Ramos (cell line): Measurements from ENCODE around the gene PARP14.

Experiments
- in situ Hi-C: fragments of 300-500 bp; cut with MboI; formaldehyde crosslinking; loops from one replicate; pipeline ENCODE4 v1.14.3; 2022; ENCODE audit warnings: low sequenced_read_pairs; ENCODE audit not compliant: unreplicated experiment

The PARP14 gene

DNA sequence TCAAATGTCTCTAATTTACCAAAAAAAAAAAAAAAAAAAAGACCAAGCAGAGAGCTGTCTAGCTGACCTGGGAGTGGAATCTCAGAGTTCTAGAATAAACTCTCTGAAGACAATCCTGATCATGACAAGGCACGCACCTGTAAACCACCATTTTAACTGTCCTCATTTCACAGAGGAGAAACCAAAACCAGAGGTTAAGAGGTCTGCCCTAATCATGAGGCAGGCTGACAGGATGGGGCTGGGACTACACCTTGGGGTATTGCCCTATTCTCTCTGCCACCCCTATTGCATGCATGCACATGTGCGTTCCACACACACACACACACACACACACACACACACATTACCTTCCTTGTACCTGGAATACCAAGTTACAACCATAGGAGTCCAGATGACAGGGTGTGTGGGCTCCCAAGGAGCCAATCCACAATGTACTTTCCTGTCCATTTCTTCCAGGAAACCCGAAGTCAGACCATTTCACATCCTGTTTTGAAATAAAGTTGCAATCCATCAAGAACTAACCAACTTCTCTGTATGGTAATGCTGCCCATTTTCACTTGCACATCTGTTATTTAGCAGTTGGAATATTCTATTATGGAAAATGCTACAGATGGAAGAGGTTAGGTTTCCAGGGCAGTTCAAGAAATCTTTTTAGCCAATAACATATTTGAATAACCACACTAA is 78.4 kb downstream of the PARP14 start:
- in situ Hi-C loops: no loop called here

DNA sequence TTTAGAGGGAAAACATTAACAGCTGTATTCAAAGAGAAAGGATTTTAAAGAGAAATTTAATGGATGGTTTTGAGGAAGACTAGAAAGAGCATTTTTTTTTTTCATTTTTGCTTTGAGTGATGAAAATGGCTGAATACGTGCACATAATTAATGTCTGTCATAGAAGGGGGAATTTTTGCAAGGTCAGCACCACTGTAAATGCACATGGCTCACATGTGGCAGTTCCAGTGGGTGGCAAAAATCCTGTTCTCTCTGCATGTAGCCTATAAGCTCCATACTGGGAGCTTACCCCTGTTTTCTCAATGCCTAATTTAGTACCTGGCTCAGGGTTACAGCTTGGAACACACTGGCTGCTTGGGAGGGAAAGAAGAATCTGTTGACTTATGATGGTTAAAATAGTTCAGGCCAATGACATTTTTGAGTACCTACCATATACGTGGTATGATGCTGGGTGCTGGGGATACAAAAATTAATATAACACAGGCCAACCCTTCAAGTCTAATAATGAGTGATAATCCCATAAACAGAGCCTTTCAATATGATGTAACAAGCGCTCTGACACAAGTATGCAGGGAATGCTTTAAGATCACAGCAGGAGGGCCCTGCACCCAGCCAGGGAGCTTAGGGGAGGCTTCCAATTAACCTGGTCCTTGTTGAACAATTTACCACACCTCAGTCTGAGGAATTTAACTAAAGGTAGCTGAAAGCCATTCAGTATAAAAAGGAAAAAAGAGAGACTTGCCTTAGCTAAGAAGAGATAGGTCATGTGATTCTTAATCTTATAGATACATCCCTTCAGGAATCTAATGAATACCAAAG is 80.0 kb downstream of the PARP14 start:
- in situ Hi-C loops: no loop called here

DNA sequence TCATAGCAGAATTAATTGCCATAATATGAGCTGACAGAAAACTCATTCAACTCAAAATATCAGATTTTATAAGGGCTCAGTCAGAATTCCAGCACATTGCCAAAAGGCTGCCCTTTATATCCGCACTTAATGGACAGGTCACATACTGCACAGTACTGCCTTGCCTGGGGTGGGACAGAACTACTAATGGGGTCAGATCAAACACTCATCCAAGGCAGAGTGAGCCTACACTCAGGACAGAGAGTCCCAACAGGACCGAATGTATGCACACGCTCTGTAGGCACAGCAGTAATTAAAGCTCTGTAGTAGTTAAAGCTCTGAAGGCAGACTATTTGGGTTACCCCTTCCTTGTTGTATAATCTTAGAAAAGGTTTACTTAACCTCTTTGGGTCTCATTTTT is 85.8 kb downstream of the PARP14 start:
- in situ Hi-C loops: no loop called here

DNA sequence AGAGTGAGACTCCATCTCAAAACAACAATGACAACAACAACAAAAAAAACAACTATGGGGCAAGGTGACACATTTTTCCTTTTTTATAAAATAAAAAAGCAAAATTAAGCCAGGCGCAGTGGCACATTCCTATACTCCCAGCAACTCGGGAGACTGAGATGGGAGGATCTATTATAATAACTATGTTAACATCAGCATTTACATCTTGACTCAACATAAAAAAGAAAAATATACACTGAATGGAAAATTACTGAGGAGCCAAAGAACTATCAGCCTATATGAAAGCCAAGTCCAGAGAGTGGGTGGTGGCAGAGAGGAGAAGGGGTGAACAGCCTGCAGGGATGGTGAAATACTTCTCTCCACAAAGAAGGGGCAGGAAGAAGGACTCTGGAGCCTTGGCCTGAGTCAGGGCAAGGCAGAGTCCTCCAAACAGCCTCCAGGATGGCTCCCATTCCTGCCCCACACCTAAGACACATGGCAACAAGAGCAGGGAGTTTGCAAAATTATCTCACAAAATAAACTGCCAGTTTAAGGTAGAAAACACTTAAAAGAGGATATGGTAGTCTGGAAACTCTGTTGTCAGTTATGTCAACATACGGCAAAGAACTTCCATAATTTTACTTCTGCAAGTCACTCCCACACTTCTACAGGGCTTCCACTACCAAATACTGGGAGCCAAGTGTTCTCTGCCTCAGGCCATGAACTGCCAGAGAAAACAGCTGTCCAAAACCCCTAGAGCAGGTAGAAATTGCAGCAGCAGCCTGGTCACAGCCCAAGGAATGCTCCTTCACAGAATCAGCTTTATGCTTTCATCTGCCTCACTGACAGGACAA is 87.1 kb downstream of the PARP14 start:
- in situ Hi-C loops: no loop called here

DNA sequence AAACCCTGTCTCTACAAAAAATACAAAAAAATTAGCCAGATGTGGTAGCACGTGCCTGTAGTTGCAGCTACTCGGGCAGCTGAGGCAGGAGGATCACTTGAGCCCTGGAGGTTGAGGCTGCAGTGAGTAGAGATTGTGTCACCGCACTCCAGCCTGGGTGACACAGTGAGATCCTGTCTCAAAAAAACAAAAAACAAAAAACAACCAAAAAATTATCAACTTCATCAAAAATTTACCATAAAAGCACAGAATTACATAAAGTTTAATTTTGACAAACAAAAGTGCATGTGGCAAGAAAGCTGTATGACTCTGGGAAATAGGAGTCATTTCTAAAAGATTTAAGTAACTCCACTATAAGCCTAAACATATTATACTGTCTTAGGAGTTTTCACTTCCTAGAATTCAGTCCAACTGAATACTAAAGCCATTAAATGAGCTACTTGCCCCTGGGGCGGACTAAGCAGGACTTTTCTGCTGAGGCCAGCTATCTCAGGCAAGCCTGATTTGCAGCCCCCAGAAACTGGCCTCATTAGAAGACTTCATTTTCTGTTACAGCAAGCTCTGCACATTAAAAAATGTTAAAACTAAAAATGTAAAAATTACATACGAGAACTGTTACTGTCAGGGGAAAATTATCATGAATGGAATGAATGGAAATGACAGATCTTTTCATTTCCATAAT is 90.0 kb downstream of the PARP14 start:
- in situ Hi-C loops: no loop called here

DNA sequence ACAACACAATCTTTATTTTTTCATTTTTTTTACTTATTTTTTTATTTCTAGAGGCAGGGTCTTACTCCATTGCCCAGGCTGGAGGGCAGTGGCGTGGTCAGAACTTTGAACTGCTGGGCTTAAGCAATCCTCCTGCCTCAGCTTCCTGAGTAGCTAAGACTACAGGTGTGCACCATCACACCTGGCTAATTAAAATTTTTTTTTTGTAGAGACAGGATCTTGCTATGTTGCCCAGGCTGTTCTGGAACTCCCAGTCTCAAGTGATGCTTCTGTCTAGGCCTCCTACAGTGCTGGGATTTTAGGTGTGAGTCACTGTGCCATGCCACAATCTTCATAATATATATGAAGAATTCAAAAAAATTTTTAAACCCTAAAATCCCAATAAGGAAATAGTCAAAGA is 92.2 kb downstream of the PARP14 start:
- in situ Hi-C loops: no loop called here

DNA sequence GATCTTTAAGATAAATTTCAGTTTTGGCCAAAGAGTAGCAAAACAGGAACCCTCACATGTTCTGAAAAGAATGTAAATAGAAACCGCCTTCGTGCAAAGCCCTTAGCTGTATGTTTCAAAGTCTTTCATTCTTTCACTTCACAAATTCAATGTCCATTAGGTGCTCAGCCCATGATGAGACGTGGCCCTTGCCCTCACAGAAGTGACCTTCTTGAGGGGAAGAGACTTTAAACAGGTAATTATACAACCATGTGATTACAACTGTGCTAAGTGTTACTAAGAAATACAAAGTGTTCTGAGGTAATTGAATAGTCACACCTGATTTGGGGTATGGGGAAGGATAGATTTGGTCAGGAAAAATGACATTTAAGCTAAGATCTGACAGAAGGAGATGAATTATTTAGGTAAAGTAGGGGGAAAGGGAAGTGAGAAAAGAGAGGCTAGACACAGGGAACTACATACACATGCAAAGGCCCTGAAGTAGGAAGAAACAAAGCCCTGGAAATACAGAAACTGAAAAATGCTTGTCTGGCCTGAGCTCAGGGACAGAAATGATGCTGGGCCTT is 93.4 kb downstream of the PARP14 start:
- in situ Hi-C loops: no loop called here

DNA sequence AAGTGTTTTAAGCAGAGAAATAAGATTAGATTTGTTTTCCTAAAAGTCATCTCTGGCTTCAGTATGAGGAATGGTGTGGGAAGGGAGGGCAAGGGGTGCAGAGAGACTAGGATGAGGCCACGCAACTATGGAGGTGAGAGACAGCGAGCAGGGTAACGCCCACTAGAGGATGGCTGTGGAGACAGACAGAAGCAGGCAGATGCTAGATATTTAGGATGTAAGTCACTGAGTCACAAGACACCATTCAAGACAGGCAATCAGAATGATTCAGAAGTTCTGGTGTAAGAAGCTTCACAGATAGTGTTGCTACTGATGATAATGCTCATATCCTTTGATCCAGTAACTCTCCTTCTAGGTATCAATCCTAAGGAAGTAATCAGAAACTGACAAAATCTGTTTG is 93.9 kb downstream of the PARP14 start:
- in situ Hi-C loops: no loop called here

DNA sequence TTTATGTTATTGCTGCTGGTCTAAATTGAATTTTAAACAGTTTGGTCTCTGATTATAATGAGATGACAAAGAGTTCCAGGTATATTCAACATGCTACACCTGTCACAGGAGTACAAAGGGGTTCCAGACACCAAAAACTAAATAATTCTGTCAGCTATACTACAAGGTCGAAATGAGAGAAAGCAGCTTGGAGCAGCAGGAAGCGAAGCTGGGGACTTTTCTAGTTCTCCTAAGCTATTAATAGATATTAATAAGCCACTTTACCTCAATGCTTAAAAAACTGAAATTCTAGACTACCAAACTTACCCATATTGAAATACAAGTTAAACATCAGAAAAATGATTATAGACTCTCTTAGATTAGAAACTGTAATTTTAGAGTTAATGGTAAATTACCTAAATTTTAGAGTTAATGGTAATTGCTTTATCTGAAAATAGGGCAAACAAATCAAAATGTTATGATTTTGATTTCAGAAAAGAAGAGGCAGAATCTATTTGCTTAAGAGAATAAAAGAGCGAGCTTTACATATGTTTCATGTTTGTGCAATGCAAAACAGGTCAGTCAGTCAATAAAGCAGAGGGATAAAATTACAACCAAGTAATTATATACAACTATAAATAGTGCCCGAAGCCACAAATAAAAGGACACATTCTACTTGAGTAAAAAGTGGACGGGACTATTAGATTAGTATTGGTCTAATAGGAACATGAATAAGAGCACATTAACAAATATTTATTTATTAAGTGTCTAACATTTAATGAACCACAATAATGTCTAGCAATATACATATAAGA is 96.2 kb downstream of the PARP14 start:
- in situ Hi-C loops: no loop called here

DNA sequence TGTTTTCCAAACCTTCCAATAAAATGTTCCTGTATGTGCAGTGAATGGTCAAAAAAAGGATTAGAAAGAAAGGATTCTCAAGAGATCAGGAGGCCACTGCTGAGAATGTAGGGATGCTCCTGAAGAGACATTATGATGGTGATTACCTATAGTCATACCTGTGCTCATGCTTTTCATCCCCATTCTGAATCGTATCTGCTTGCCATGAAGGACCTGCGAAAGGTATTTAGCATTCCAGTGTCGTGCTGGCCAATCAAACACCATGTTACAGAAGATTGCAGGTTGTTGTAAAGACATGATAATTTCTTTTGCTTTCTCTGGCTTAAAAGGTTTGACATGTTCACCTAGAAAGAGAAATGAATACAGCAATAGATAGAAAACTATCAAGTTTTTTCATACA is 96.9 kb downstream of the PARP14 start:
- in situ Hi-C loops: no loop called here
